Smooth muscle cell (in vitro differentiated cells): ENCODE results near the gene MICB. TPM values are rescaled to one million over a fixed set of nuclear protein-coding genes. Genes with fewer than 3 reads are reported as not detected.
A peak's percentile ranks its signal among the peaks of the same experiment; 100 is the strongest.
"Not testable (repeated sequence)": the region's sequence is repeated elsewhere in the genome, so short reads cannot be mapped to it uniquely, and the experiment has no call there.

Source experiments
- DNase-seq: peaks from one replicate; lab custom pipeline; 2025; ENCODE audit not compliant: unreplicated experiment; lab: John Stamatoyannopoulos, UW
- H2AFZ ChIP-seq: fragments of 200-600 bp; sonication (generic); 2 replicates; pipeline ENCODE4 v1.6.0; 2016; ENCODE audit warnings: antibody characterized with exemption, low read depth, mild to moderate bottlenecking
- H3F3A ChIP-seq: fragments of 200-600 bp; sonication (generic); 2 replicates; pipeline ENCODE4 v1.6.0; 2017; ENCODE audit warnings: antibody characterized with exemption, low read depth
- H3K27ac ChIP-seq: fragments of 200-600 bp; sonication (generic); 2 replicates; pipeline ENCODE4 v1.5.1; 2016; ENCODE audit warnings: low read depth, mild to moderate bottlenecking
- H3K27me3 ChIP-seq: fragments of 200-600 bp; sonication (generic); 2 replicates; pipeline ENCODE4 v1.6.1; 2016; ENCODE audit warnings: low read depth, mild to moderate bottlenecking
- H3K36me3 ChIP-seq: fragments of 200-600 bp; sonication (generic); 2 replicates; pipeline ENCODE4 v1.5.1; 2016; ENCODE audit warnings: low read depth
- H3K4me1 ChIP-seq: fragments of 200-600 bp; sonication (generic); 2 replicates; pipeline ENCODE4 v1.5.1; 2016; ENCODE audit warnings: low read depth
- H3K4me2 ChIP-seq: fragments of 200-600 bp; sonication (generic); 2 replicates; pipeline ENCODE4 v1.6.0; 2016; ENCODE audit warnings: mild to moderate bottlenecking
- H3K4me3 ChIP-seq: fragments of 200-600 bp; sonication (generic); 2 replicates; pipeline ENCODE4 v1.5.1; 2016; ENCODE audit warnings: mild to moderate bottlenecking
- H3K79me2 ChIP-seq: fragments of 200-600 bp; sonication (generic); 2 replicates; pipeline ENCODE4 v1.6.0; 2016; ENCODE audit warnings: low read depth, mild to moderate bottlenecking
- H3K9ac ChIP-seq: fragments of 200-600 bp; sonication (generic); 2 replicates; pipeline ENCODE4 v1.6.0; 2016; ENCODE audit warnings: low read depth
- H3K9me3 ChIP-seq: fragments of 200-600 bp; sonication (generic); replicated peaks from 2 replicates; pipeline ENCODE4 v1.5.1; 2016; ENCODE audit warnings: low read depth
- H4K20me1 ChIP-seq: fragments of 200-600 bp; sonication (generic); 2 replicates; pipeline ENCODE4 v1.6.0; 2016; ENCODE audit warnings: low read depth
- WGBS: methylation state at CpG from one replicate; pipeline ENCODE4 v1.1.7; 2016; ENCODE audit warnings: low lambda C conversion rate; 5-methylcytosine and 5-hydroxymethylcytosine counted together
- polyA plus RNA-seq: library from polyadenylated mRNA; unstranded; fragments of >200 nt; fragmentation: Nextera tagmentation; extraction: Ambion mirVana; gene quantifications from 2 replicates; pipeline ENCODE4 v1.2.1, GENCODE V29; 2016
- total RNA-seq: library from RNA; depleted of rRNA; stranded (reverse); fragments of >200 nt; gene quantifications from 2 replicates; pipeline ENCODE4 v1.2.3, GENCODE V29; 2014
- TF ChIP-seq, protein P1 (sequence below): fragments of 200-600 bp; sonication (generic); IDR thresholded peaks from 2 replicates; pipeline ENCODE4 v1.5.1; 2017; ENCODE audit warnings: borderline replicate concordance, mild to moderate bottlenecking, antibody characterized with exemption; ENCODE audit not compliant: insufficient read depth, poor library complexity, severe bottlenecking

MICB gene
- total and polyA plus RNA-seq, 2 experiments from 2014 or later = 2.4 to 2.9 TPM

DNA sequence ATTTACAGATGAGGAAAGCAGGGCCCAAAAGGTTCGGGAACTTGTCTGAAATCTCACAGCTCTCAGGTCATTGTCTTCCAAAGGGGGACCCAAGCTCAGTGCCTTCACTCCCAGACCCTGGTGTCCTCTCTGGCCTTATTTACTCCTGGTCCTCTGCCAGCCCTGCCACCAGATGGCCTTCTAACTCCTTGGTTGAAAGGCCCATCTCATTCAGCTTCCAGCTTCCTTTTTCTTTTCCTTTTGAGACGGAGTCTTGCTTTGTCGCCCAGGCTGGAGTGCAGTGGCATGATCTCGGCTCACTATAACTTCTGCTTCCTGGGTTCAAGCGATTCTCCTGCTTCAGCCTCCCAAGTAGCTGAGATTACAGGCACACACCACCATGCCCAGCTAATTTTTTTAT is 53.4 kb downstream of the MICB start:
- 57% methylated on average over 5 of the region's 5 CpGs for WGBS
- H3K79me2 ChIP-seq = peaks cover 45% of the 10 kb centered on the region
- H3K36me3 ChIP-seq, H3K4me2 ChIP-seq, H2AFZ ChIP-seq, H3K27ac ChIP-seq, H3K9ac ChIP-seq, DNase-seq, H3K4me3 ChIP-seq, H3F3A ChIP-seq, H3K9me3 ChIP-seq, H3K27me3 ChIP-seq, H4K20me1 ChIP-seq: not testable (repeated sequence)
- TF ChIP-seq, protein P1, sequence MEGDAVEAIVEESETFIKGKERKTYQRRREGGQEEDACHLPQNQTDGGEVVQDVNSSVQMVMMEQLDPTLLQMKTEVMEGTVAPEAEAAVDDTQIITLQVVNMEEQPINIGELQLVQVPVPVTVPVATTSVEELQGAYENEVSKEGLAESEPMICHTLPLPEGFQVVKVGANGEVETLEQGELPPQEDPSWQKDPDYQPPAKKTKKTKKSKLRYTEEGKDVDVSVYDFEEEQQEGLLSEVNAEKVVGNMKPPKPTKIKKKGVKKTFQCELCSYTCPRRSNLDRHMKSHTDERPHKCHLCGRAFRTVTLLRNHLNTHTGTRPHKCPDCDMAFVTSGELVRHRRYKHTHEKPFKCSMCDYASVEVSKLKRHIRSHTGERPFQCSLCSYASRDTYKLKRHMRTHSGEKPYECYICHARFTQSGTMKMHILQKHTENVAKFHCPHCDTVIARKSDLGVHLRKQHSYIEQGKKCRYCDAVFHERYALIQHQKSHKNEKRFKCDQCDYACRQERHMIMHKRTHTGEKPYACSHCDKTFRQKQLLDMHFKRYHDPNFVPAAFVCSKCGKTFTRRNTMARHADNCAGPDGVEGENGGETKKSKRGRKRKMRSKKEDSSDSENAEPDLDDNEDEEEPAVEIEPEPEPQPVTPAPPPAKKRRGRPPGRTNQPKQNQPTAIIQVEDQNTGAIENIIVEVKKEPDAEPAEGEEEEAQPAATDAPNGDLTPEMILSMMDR = peak; percentile 56
- peaks cover 12% of the 10 kb centered on the region for H3K4me1 ChIP-seq

DNA sequence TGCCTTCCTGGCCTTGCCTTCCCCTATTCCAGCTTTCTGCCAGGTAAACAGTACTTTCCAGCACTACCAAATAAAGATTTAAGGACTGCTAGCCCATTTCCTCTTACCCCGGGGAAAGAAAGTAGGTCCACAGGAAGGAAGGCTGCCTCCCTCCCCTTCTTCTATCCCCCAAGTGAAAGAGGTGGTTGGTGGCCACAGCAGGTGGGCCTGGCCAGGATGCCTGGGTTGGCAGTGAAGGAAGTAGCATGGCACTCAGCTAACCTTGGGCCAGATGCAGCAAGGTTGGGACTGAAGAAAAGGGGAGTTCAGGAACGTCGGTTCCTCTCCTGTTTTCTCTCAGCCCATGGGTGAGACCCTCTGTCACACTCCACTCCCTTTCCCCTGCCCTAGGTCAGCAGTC is 58.4 kb downstream of the MICB start:
- H3K4me1 ChIP-seq = peaks cover 6% of the 10 kb centered on the region
- H3K4me3 ChIP-seq = no peak overlapping the region
- H3K4me2 ChIP-seq = no peak overlapping the region
- H3K9ac ChIP-seq = no peak overlapping the region
- H3K27ac ChIP-seq = no peak overlapping the region
- no peaks in the 10 kb centered on the region for H4K20me1 ChIP-seq
- no peaks in the 10 kb centered on the region for H3K36me3 ChIP-seq
- H3K9me3 ChIP-seq = no peaks in the 10 kb centered on the region
- peaks cover 15% of the 10 kb centered on the region for H3F3A ChIP-seq
- H2AFZ ChIP-seq = no peak overlapping the region
- DNase-seq = no peak
- 98% methylated on average over 3 of the region's 3 CpGs for WGBS
- H3K27me3 ChIP-seq = no peaks in the 10 kb centered on the region
- peaks cover 28% of the 10 kb centered on the region for H3K79me2 ChIP-seq
- TF ChIP-seq, protein P1 = no peak

DNA sequence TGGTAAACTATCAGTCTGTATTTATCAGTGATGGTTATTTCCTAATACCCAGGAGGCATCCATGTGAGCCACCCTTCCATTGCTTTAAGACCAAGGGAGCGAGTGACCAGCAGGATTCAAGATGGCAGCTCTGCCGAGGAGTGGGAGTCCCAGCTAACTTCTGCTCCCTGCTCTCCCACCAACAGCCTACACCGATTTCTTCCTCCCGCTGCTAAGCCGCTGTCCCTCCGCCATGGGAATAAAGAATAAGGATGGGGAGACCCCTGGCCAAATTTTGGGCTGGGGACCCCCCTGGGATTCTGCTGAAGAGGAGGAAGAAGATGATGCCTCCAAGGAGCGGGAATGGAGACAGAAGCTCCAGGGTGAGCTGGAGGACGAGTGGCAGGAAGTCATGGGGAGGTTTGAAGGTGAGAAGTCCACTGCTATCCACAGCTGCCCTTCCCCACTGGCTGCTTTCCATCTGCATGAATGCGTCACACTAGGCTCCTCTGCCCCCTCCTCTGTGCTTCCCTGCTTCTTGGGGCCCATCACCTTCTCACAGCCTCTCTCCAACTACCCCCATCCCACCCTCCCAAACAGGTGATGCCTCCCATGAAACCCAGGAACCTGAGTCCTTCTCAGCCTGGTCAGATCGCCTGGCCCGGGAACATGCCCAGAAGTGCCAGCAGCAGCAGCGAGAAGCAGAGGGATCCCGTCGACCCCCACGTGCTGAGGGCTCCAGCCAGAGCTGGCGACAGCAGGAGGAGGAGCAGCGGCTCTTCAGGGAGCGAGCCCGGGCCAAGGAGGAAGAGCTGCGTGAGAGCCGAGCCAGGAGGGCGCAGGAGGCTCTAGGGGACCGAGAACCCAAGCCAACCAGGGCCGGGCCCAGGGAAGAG is 59.7 kb downstream of the MICB start:
- 87% methylated on average over 24 of the region's 24 CpGs for WGBS
- no peak for DNase-seq

More for the DNA sequence above, 59.7 kb downstream of the MICB start:
- Histone ChIP-seq H3K36me3 (no peaks in the 10 kb centered on the region), H3K27ac (peak overlapping the region; percentile 89), H3K4me2 (no peak overlapping the region), H3F3A (peaks cover 16% of the 10 kb centered on the region), H3K4me1 (peaks cover 6% of the 10 kb centered on the region), H2AFZ (no peak overlapping the region), H3K9ac (no peak overlapping the region), H4K20me1 (no peaks in the 10 kb centered on the region), H3K27me3 (no peaks in the 10 kb centered on the region), H3K79me2 (peaks cover 16% of the 10 kb centered on the region), H3K4me3 (no peak overlapping the region), H3K9me3 (no peaks in the 10 kb centered on the region)
- TF ChIP-seq, protein P1 = no peak
